Colonic mucosa (tissue), 4 donors: ENCODE results near the gene ITGAE. TPM values are rescaled to one million over a fixed set of nuclear protein-coding genes. Genes with fewer than 3 reads are reported as not detected.
"Not testable (repeated sequence)": the region's sequence is repeated elsewhere in the genome, so short reads cannot be mapped to it uniquely, and the experiment has no call there.

Source experiments
- DNase-seq: peaks from one replicate; pipeline ENCODE4 v3.0.0-alpha.2; 2020
- H3K27ac ChIP-seq: fragments of 200-600 bp; one replicate; pipeline ENCODE4 v1.8.0; 2021
- H3K27me3 ChIP-seq: fragments of 200-600 bp; one replicate; pipeline ENCODE4 v1.8.0; 2021
- H3K36me3 ChIP-seq: fragments of 200-600 bp; one replicate; pipeline ENCODE4 v1.8.0; 2021
- H3K4me1 ChIP-seq: fragments of 200-600 bp; one replicate; pipeline ENCODE4 v1.8.0; 2021; ENCODE audit warnings: mild to moderate bottlenecking
- H3K4me3 ChIP-seq: fragments of 200-600 bp; one replicate; pipeline ENCODE4 v1.8.0; 2021
- H3K9ac ChIP-seq, 2 donors: one replicate each; pipeline ENCODE4 v1.7.0; 2013; ENCODE audit warnings: control low read depth in 2 of 2, low read depth in 2 of 2, low read length in 2 of 2
- H3K9me3 ChIP-seq: fragments of 200-600 bp; one replicate; pipeline ENCODE4 v1.8.0; 2021
- intact Hi-C: fragments of 100-400 bp; cut with DNase I; formaldehyde crosslinking; loops from one replicate; pipeline ENCODE4 v1.14.1; 2022
- total RNA-seq, 2 donors: library from RNA; stranded (reverse); fragmentation: NEBNext Ultra II Directional in 1 of 2; extraction: Animal tissue kit (Norgen Biotek cat#: 25700) in 1 of 2; gene quantifications; one replicate each; pipeline ENCODE4 v1.2.1, GENCODE V29; 2021
- TF ChIP-seq, protein P1 (sequence below): fragments of 200-600 bp; IDR thresholded peaks from one replicate; pipeline ENCODE4 v1.8.0; 2022; ENCODE audit warnings: antibody characterized with exemption, mild to moderate bottlenecking
- donor health status: healthy.
- donor health status: DM: no; HTN: no; CAD: no.
- donor health status: DM: no; HTN: no; CAD: no.

The ITGAE gene
- total RNA-seq, 2 donors from 2014 or later = 14.7 to 14.9 TPM

DNA sequence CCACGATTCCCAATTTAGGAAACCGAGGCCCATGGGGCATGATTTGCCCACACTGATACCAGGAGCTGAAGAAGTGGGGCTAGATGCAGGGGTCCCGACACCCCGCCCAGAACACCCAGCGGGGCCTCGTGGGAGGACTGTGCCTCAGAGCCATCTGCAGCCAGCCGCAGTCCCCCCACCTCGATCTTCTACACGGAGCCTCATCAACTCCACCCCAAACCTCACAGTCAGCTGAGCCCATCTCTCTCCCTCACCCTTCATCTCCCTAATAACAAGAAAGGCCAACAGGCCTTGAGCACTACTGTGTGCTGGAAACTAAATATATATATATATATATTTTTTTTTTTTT, 4.2 kb downstream of the ITGAE start:
- TF ChIP-seq, protein P1, sequence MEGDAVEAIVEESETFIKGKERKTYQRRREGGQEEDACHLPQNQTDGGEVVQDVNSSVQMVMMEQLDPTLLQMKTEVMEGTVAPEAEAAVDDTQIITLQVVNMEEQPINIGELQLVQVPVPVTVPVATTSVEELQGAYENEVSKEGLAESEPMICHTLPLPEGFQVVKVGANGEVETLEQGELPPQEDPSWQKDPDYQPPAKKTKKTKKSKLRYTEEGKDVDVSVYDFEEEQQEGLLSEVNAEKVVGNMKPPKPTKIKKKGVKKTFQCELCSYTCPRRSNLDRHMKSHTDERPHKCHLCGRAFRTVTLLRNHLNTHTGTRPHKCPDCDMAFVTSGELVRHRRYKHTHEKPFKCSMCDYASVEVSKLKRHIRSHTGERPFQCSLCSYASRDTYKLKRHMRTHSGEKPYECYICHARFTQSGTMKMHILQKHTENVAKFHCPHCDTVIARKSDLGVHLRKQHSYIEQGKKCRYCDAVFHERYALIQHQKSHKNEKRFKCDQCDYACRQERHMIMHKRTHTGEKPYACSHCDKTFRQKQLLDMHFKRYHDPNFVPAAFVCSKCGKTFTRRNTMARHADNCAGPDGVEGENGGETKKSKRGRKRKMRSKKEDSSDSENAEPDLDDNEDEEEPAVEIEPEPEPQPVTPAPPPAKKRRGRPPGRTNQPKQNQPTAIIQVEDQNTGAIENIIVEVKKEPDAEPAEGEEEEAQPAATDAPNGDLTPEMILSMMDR = no peak
- Histone ChIP-seq H3K4me3 (no peak overlapping the region), H3K9me3 (no peaks in the 10 kb centered on the region), H3K36me3 (no peaks in the 10 kb centered on the region), H3K27me3 (no peaks in the 10 kb centered on the region), H3K27ac (no peak overlapping the region), H3K4me1 (no peaks in the 10 kb centered on the region), H3K9ac (no peak overlapping the region)
- DNase-seq = no peak
- intact Hi-C loops = no loop called here

DNA sequence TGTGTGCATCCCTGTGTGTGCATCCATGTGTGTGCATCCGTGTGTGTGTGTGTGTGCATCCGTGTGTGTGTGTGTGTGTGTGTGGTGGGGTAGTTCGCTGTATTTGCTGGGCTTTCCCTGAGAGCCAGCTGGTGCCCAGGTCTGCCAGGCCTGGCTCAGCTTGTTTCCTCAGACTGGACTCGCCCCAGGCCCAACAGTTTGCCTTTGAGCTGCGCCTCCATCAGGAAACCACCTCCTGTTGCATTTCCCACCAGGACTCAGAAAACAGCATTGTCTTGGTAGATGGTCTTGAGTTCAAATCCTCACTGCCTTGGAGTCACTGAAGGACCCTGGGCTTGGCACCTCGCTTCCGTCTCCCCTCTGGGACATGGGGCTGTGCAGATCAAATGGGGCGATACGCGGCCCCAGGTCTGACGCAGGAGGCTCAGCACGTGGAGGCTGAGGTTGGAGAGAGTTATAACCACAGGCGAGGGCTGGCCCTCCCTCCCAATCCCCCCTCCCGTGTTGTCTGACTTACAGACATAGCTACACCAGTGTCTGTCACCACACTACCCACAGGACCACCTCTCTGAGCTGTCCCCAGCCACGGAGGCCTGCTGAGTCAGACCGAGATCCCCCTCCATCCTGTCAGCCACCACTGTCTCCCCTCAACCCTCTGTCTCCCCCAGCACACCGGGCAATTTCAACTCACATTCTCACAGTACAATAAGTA, 4.7 kb downstream of the ITGAE start:
- no peaks in the 10 kb centered on the region for H3K36me3 ChIP-seq
- H3K27ac ChIP-seq = no peak overlapping the region
- H3K27me3 ChIP-seq = no peaks in the 10 kb centered on the region
- no peak overlapping the region for H3K4me3 ChIP-seq
- TF ChIP-seq, protein P1 = no peak
- intact Hi-C loops = no loop called here
- no peak overlapping the region for H3K9ac ChIP-seq
- DNase-seq = no peak
- no peaks in the 10 kb centered on the region for H3K9me3 ChIP-seq
- no peaks in the 10 kb centered on the region for H3K4me1 ChIP-seq

DNA sequence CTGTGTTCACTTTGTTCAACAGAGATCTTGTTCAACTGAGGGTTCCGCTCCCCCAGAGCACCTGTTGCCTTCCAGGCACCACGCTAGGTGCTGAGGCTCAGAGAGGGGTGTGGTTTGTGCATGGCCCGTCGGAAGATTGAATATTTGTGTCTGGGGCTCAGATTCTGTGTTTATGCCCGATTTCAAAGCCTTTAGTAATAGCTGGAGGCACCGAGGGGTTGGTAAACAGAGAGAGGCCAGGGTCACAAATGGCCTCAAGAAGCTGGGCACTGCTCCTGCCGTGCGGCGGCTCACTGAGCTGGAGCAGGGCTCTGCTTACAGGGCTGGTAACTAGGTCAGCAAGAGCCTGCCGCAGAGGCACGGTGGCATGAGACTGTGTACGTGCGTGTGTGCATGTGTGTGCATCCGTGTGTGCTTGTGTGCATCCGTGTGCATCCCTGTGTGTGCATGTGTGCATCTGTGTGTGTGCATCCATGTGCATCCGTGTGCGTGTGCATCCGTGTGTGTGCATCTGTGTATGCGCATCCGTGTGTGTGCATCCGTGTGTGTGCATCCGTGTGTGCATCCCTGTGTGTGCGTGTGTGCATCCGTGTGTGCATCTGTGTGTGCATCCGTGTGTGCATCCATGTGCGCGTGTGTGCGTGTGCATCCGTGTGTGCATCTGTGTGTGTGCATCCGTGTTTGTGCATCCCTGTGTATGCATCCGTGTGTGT, 5.4 kb downstream of the ITGAE start:
- no peaks in the 10 kb centered on the region for H3K27me3 ChIP-seq
- no peak for DNase-seq
- no peaks in the 10 kb centered on the region for H3K4me1 ChIP-seq
- H3K4me3 ChIP-seq = no peak overlapping the region
- intact Hi-C loops = no loop called here
- TF ChIP-seq, protein P1 = no peak
- no peak overlapping the region for H3K9ac ChIP-seq
- no peak overlapping the region for H3K27ac ChIP-seq
- H3K36me3 ChIP-seq = no peaks in the 10 kb centered on the region
- H3K9me3 ChIP-seq = no peaks in the 10 kb centered on the region

DNA sequence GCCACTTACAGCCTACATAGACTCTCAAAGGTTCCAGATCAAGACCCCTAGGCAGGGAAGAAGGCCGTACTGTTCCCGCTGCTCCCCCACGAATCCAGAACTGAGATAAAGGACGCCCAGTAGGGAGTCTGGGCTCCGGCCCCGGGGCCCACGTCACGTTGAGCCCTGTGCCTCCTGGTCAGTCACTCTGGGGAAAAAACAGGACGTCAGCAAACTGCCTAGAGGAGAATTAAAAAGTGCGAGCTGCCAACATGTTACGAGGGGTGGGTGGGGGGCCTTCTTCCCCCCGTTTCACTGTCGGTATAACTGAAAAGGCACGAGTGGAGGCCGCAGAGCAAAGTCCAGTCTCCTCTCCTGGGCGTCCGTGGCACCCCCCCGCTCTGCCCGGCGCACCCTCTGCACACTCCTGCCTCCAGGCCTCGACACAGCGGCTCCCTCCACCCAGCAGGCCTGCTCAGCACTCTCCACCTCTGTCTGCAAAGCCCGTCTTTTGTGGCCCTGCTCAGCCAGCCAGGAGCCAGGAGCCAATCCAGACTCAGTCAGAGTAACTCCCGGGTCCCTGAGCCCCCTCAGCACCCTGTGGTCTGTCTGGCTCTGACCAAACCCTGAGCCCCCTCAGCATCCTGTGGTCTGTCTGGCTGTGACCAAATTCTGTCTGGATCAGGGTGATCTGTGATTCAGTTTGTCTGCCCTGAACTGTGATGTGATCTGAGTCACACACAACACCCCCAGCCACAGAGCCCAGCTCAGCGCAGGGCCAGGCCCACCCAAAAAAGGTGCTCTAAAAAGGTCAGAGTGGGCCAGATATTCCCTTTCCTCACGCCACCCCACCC, 6.2 kb downstream of the ITGAE start:
- no peaks in the 10 kb centered on the region for H3K36me3 ChIP-seq
- DNase-seq = no peak
- H3K9ac ChIP-seq = no peak overlapping the region
- no peaks in the 10 kb centered on the region for H3K27me3 ChIP-seq
- TF ChIP-seq, protein P1 = no peak
- no peaks in the 10 kb centered on the region for H3K4me1 ChIP-seq
- H3K4me3 ChIP-seq = no peak overlapping the region
- no peak overlapping the region for H3K27ac ChIP-seq
- H3K9me3 ChIP-seq = no peaks in the 10 kb centered on the region
- intact Hi-C loops = no loop called here

DNA sequence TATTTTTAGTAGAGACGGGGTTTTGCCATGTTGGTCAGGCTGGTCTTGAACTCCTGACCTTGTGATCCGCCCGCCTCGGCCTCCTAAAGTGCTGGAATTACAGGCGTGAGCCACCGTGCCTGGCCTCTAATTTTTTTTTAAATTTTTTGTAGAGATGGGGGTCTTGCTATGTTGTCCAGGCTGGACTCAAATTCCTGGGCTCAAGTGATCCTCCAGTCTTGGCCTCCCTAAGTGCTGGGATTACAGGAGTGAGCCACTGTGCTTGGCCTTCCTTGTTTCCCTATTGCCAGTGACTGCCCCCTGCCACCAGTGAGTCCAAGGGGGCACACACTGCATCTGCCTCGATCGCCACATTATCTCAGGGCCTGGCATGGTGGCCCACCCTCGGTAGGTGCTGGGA, 6.8 kb downstream of the ITGAE start:
- H3K9ac ChIP-seq, H3K27me3 ChIP-seq, H3K27ac ChIP-seq, intact Hi-C loops, DNase-seq, H3K9me3 ChIP-seq, H3K4me3 ChIP-seq, H3K36me3 ChIP-seq, H3K4me1 ChIP-seq: not testable (repeated sequence)

DNA sequence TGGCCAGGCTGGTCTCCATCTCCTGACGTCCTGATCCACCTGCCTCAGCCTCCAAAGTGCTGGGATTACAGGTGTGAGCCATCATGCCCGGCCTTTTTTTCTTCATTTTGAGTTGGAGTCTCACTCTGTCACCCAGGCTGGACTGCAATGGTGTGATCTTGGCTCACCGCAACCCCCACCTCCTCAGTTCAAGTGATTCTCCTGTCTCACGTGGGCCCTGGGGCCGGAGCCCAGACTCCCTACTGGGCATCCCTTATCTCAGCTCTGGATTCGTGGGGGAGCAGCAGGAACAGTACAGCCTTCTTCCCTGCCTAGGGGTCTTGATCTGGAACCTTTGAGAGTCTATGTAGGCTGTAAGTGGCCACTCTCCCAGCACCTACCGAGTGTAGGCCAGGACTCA, 7.7 kb downstream of the ITGAE start:
- DNase-seq, intact Hi-C loops, H3K9me3 ChIP-seq, H3K4me1 ChIP-seq, H3K9ac ChIP-seq, H3K36me3 ChIP-seq, H3K27ac ChIP-seq, H3K27me3 ChIP-seq, H3K4me3 ChIP-seq: not testable (repeated sequence)
